H1 (cell line): ENCODE results near the gene SLC6A17.

ENCODE experiments used
- BRCA1 ChIP-seq: IDR thresholded peaks from 2 replicates; pipeline ENCODE4 v1.6.1; 2012; ENCODE audit warnings: low read depth, low read length, improper control_type of control experiment
- KDM1A ChIP-seq: fragments of 200-600, 300-600 bp; sonication (generic); IDR thresholded peaks from 2 replicates; pipeline ENCODE4 v1.7.1; 2016; ENCODE audit warnings: mild to moderate bottlenecking, low read length, borderline replicate concordance
- KDM4A ChIP-seq: IDR thresholded peaks from one replicate; pipeline ENCODE4 v1.7.1; 2012; ENCODE audit warnings: low read depth, mild to moderate bottlenecking, moderate library complexity, low read length, inconsistent platforms; ENCODE audit not compliant: severe bottlenecking

- TF ChIP-seq KDM4A: no peak
- TF ChIP-seq BRCA1: no peak
- TF ChIP-seq KDM1A: no peak
These were observed 91.8 kb downstream of the SLC6A17 start for GRCh38 chr1:110242062-110242461.
